Vagina (tissue), 2 donors: ENCODE data around the gene FFAR1.
"Not testable (repeated sequence)": the region's sequence is repeated elsewhere in the genome, so short reads cannot be mapped to it uniquely, and the experiment has no call there.

ENCODE experiments used
- POLR2A ChIP-seq, 2 donors: fragments of 450-650 bp; IDR thresholded peaks; one replicate each; pipeline ENCODE4 v1.6.1; 2017; ENCODE audit warnings: antibody characterized with exemption in 2 of 2, mild to moderate bottlenecking in 2 of 2, moderate library complexity in 2 of 2
- POLR2AphosphoS5 ChIP-seq, 2 donors: sonication (generic); formaldehyde crosslinking; IDR thresholded peaks; one replicate each; pipeline ENCODE4 v1.9.0; 2017; ENCODE audit warnings: antibody characterized with exemption in 2 of 2, mild to moderate bottlenecking in 2 of 2, low read depth in 1 of 2; ENCODE audit not compliant: insufficient read depth in 1 of 2
- TF ChIP-seq, protein P1 (sequence below), 3 experiments: fragments of 450-650 bp in 2 of 3; fragments of 200-600 bp in 1 of 3; sonication (generic) in 1 of 3; IDR thresholded peaks; one replicate each; pipeline ENCODE4 v1.5.1; 2017 to 2019; ENCODE audit warnings: antibody characterized with exemption in 3 of 3, mild to moderate bottlenecking in 2 of 3, moderate library complexity in 2 of 3

DNA sequence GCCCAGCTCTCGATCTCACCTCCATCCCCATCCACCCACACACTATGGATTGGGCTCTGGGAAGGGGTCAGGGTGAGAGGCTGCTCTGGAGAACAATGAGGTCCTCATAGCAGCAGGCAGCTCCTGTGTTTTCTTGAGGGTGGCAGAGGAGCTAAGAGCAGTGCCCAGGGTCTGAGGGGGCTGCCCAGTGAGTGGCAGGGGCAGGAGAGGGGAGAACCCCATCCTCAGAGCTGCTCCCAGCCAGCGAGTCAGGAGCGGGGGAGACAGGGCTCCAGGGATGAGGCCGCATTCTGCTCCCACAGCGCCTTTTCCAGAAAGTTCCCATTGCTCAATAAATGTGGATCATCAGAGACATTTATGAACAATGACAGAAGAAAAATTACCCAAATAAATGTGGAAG, 12.4 kb downstream of the FFAR1 start:
- TF ChIP-seq, protein P1, sequence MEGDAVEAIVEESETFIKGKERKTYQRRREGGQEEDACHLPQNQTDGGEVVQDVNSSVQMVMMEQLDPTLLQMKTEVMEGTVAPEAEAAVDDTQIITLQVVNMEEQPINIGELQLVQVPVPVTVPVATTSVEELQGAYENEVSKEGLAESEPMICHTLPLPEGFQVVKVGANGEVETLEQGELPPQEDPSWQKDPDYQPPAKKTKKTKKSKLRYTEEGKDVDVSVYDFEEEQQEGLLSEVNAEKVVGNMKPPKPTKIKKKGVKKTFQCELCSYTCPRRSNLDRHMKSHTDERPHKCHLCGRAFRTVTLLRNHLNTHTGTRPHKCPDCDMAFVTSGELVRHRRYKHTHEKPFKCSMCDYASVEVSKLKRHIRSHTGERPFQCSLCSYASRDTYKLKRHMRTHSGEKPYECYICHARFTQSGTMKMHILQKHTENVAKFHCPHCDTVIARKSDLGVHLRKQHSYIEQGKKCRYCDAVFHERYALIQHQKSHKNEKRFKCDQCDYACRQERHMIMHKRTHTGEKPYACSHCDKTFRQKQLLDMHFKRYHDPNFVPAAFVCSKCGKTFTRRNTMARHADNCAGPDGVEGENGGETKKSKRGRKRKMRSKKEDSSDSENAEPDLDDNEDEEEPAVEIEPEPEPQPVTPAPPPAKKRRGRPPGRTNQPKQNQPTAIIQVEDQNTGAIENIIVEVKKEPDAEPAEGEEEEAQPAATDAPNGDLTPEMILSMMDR (IDR thresholded peaks at IDR 0.05) = not testable (repeated sequence)
- not testable (repeated sequence) for TF ChIP-seq POLR2AphosphoS5 (IDR thresholded peaks at IDR 0.05; ENCODE audit: insufficient read depth in 1 of 2, low read depth in 1 of 2); POLR2A (IDR thresholded peaks at IDR 0.05)
